Fibroblast of lung (primary cell): ENCODE measurements around the gene TBC1D8.

ENCODE experiments used
- EZH2 ChIP-seq: IDR thresholded peaks from 2 replicates; pipeline ENCODE4 v1.5.1; 2012; ENCODE audit warnings: low read length, control low read depth, mild to moderate bottlenecking; ENCODE audit errors: missing control alignments
- TF ChIP-seq, protein P1 (sequence below), 2 donors: IDR thresholded peaks in 1 of 2; conservative IDR thresholded peaks in 1 of 2; 1 replicate in 1 of 2; 2 replicates in 1 of 2; pipeline ENCODE4 v1.5.1; 2011 to 2012; ENCODE audit warnings: low read length in 2 of 2, control low read depth in 1 of 2, inconsistent platforms in 1 of 2, low read depth in 1 of 2, mild to moderate bottlenecking in 1 of 2

DNA sequence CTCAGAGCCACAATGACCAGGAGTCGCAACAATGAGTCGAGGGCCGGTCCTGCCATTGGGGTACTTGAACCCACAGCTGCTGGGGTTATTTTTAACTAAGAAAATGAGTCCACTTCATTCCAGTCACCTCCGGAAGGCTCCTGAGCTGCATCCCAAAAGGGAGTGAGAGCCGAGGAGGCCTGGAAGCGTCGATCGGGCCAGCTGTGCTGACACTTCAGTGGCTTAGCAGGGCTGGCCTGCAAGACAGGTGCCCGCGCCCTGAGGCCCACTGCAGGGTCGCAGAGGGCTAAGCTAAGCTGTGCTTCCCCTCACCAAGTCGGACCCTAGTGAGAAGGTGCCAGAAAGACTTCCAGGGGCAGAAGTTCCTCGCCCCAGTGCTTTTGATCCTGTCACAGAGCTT lies 21.1 kb downstream of the TBC1D8 start:
- TF ChIP-seq, protein P1, sequence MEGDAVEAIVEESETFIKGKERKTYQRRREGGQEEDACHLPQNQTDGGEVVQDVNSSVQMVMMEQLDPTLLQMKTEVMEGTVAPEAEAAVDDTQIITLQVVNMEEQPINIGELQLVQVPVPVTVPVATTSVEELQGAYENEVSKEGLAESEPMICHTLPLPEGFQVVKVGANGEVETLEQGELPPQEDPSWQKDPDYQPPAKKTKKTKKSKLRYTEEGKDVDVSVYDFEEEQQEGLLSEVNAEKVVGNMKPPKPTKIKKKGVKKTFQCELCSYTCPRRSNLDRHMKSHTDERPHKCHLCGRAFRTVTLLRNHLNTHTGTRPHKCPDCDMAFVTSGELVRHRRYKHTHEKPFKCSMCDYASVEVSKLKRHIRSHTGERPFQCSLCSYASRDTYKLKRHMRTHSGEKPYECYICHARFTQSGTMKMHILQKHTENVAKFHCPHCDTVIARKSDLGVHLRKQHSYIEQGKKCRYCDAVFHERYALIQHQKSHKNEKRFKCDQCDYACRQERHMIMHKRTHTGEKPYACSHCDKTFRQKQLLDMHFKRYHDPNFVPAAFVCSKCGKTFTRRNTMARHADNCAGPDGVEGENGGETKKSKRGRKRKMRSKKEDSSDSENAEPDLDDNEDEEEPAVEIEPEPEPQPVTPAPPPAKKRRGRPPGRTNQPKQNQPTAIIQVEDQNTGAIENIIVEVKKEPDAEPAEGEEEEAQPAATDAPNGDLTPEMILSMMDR (conservative IDR thresholded peaks at IDR 0.05 in 1 of 2, IDR thresholded peaks at IDR 0.05 in 1 of 2; ENCODE audit: low read depth in 1 of 2, low read length in 2 of 2): no peak
- TF ChIP-seq EZH2: no peak
